Gastroesophageal sphincter (tissue), 3 donors: ENCODE measurements around the gene NLRC3.

Experiments used
- EP300 ChIP-seq: sonication (generic); formaldehyde crosslinking; IDR thresholded peaks from one replicate; pipeline ENCODE4 v1.6.1; 2017; ENCODE audit warnings: antibody characterized with exemption, mild to moderate bottlenecking
- POLR2A ChIP-seq, 2 donors: fragments of 450-650 bp; IDR thresholded peaks; one replicate each; pipeline ENCODE4 v1.6.1; 2017; ENCODE audit warnings: antibody characterized with exemption in 2 of 2, mild to moderate bottlenecking in 2 of 2, moderate library complexity in 1 of 2
- POLR2AphosphoS5 ChIP-seq: sonication (generic); formaldehyde crosslinking; IDR thresholded peaks from one replicate; pipeline ENCODE4 v1.6.1; 2017; ENCODE audit warnings: antibody characterized with exemption
- TF ChIP-seq, protein P1 (sequence below), 4 experiments: fragments of 200-600 bp in 2 of 4; fragments of 450-650 bp in 2 of 4; sonication (generic) in 1 of 4; IDR thresholded peaks; one replicate each; pipeline ENCODE4 v1.5.1; 2017 to 2019; ENCODE audit warnings: antibody characterized with exemption in 4 of 4, mild to moderate bottlenecking in 2 of 4, moderate library complexity in 2 of 4

DNA sequence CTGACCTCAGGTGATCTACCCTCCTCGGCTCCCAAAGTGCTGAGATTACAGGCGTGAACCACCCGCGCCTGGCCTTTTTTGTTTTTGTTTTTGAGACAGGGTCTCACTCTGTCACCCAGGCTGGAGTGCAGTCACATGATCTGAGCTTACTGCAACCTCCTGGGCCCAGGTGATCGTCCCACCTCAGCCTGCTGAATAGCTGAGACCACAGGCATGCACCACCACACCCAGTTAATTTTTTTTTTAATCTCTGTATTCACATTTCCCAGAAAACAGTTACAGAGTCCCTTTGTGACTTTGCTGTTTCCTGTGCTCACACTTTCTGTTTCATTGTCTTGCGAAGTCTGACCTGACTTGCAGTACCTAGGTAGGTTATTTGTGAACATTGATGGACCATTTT lies 73.7 kb downstream of the NLRC3 start:
- TF ChIP-seq, protein P1, sequence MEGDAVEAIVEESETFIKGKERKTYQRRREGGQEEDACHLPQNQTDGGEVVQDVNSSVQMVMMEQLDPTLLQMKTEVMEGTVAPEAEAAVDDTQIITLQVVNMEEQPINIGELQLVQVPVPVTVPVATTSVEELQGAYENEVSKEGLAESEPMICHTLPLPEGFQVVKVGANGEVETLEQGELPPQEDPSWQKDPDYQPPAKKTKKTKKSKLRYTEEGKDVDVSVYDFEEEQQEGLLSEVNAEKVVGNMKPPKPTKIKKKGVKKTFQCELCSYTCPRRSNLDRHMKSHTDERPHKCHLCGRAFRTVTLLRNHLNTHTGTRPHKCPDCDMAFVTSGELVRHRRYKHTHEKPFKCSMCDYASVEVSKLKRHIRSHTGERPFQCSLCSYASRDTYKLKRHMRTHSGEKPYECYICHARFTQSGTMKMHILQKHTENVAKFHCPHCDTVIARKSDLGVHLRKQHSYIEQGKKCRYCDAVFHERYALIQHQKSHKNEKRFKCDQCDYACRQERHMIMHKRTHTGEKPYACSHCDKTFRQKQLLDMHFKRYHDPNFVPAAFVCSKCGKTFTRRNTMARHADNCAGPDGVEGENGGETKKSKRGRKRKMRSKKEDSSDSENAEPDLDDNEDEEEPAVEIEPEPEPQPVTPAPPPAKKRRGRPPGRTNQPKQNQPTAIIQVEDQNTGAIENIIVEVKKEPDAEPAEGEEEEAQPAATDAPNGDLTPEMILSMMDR (IDR thresholded peaks at IDR 0.05), result no peak
- TF ChIP-seq POLR2A (IDR thresholded peaks at IDR 0.05) (no peak), POLR2AphosphoS5 (no peak), EP300 (no peak)
